ENCODE results near the gene BEND3. TPM values are rescaled to one million over a fixed set of nuclear protein-coding genes. Genes with fewer than 3 reads are reported as not detected.

Gene BEND3
- total RNA-seq, 1 donor from 2014 or later = 24.1 TPM

DNA sequence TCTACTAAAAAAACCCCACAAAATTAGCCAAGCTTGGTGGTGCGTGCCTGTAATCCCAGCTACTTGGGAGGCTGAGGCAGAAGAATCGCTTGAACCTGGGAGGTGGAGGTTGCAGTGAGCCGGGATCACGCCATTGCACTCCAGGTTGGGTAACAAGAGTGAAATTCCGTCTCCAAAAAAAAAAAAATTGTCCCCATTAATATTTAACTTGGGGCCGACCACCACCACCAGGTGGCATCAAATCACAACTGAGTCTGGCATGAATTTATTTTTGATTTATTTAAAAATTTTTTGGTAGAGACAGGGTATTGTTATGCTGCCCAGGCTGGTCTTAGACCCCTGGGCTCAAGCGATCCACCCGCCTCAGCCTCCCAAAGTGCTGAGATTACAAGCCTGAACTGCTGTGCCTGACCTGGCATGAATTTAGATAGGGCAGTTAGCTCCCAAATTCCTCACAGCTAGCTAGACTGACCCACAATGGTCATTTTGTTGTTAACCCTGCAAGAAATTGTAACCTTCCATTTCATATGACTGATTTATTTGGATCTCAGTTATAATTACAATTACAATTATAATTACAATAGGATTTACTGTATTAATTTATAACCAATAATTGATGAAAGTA, 17.1 kb upstream of the BEND3 start:
- peak; percentile 51 for DNase-seq (ENCODE audit: low read depth, low spot score)
- Mint-ChIP-seq H3K4me3 (no peak overlapping the region), H3K27ac (ENCODE audit: unreplicated experiment) (no peak overlapping the region), H3K9me3 (no peaks in the 10 kb centered on the region), H3K4me1 (peaks cover 14% of the 10 kb centered on the region), H3K27me3 (ENCODE audit: low read depth) (no peaks in the 10 kb centered on the region), H3K36me3 (ENCODE audit: low read depth) (no peaks in the 10 kb centered on the region)
- TF ChIP-seq, protein P1, sequence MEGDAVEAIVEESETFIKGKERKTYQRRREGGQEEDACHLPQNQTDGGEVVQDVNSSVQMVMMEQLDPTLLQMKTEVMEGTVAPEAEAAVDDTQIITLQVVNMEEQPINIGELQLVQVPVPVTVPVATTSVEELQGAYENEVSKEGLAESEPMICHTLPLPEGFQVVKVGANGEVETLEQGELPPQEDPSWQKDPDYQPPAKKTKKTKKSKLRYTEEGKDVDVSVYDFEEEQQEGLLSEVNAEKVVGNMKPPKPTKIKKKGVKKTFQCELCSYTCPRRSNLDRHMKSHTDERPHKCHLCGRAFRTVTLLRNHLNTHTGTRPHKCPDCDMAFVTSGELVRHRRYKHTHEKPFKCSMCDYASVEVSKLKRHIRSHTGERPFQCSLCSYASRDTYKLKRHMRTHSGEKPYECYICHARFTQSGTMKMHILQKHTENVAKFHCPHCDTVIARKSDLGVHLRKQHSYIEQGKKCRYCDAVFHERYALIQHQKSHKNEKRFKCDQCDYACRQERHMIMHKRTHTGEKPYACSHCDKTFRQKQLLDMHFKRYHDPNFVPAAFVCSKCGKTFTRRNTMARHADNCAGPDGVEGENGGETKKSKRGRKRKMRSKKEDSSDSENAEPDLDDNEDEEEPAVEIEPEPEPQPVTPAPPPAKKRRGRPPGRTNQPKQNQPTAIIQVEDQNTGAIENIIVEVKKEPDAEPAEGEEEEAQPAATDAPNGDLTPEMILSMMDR (conservative IDR thresholded peaks at IDR 0.05) = peak; percentile 75

DNA sequence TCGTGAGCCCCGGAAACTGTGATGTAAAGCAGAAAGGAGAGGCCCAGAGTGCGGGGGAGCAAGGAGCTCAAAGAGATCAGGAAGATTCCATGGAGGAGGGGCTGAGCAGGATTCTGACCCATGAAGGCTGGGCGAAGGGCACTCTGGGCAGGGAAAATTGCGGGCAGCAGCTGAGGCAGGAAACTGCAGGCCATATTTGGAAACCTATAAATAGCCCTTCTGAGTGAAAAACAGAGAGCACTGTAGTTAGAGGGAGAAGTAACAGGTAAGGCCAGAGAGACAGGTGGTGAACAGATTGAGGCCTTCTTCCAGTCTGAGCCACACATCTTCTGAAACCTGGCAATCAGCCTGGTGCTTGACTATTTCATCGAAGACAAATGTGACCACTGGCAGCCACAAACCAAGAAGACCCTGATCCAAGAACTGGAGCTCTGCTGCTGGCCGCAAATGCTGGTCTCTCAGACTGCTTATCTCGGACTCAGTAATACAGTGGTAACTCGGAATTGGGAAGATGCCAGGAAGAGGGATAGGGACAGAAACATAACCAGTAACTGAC, 14.1 kb upstream of the BEND3 start:
- Mint-ChIP-seq H3K27me3 (ENCODE audit: low read depth) (no peaks in the 10 kb centered on the region), H3K4me1 (peaks cover 20% of the 10 kb centered on the region), H3K9me3 (peaks cover 2% of the 10 kb centered on the region), H3K27ac (ENCODE audit: unreplicated experiment) (no peak overlapping the region), H3K4me3 (no peak overlapping the region), H3K36me3 (ENCODE audit: low read depth) (no peaks in the 10 kb centered on the region)
- DNase-seq (ENCODE audit: low read depth, low spot score) = no peak
- TF ChIP-seq, protein P1 (conservative IDR thresholded peaks at IDR 0.05) = no peak

DNA sequence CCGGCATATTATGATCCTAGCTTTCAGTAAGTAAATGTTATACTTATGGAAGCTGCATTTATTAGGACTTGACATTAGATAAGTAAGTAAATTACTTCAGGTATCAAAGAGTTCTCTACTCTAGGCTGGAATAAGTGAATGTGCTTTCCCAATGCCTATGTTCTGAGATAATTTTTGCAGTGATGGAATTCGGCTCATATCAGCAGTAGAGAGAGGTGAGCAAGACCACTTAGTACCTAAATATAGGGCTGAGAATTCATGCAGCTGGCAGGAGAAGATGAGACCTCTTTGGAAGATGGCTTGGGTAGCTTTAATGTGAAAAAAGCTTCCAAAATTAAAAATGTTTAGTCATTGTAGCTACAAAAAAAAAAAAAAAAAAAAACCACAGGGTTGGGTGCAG, 13.3 kb upstream of the BEND3 start:
- Mint-ChIP-seq H3K4me1 (peaks cover 20% of the 10 kb centered on the region), H3K27ac (ENCODE audit: unreplicated experiment) (no peak overlapping the region), H3K4me3 (no peak overlapping the region), H3K9me3 (peaks cover 2% of the 10 kb centered on the region), H3K36me3 (ENCODE audit: low read depth) (no peaks in the 10 kb centered on the region), H3K27me3 (ENCODE audit: low read depth) (no peaks in the 10 kb centered on the region)
- DNase-seq (ENCODE audit: low read depth, low spot score) = no peak
- TF ChIP-seq, protein P1 (conservative IDR thresholded peaks at IDR 0.05) = no peak

DNA sequence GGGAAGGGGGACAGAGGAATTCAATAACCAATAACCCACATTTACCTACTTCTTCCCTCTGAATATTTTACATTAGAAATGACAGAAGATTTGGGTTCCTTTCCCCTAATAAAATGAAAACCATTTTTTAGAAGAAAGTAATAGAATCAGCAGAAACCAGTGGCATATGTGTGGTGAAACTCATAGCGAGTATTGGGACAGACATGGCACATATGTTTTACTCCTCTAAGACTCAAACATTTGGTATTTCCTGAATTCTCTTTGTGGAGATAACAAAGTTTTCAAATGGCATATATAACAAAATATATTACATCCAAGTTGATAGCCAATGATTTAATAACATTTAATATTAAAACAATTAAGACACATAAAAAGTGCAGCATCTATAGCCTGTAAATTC, 12.9 kb upstream of the BEND3 start:
- H3K4me1 Mint-ChIP-seq = peaks cover 20% of the 10 kb centered on the region

DNA sequence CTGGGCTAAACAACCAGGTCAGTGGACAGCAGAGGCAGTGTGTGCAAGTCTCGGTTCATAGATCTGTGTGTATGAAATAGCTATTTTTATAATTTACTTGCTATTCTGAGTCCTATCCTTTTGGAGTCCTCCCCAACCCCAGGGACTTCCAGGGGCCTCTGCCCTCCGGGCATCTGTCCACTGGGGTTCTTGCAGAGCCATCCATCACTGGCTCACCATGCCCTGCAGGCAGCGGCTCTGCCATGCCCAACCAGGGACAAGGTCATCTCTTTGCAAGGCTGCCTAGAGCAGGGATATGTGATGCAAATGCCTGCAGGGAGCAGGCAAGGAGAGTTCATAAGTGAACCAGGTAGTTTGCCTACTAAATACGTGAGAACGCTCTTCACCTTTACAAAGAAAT, 10.5 kb upstream of the BEND3 start:
- Mint-ChIP-seq H3K4me1 (peaks cover 20% of the 10 kb centered on the region), H3K27me3 (ENCODE audit: low read depth) (no peaks in the 10 kb centered on the region), H3K9me3 (peaks cover 2% of the 10 kb centered on the region), H3K27ac (ENCODE audit: unreplicated experiment) (no peak overlapping the region), H3K4me3 (no peak overlapping the region), H3K36me3 (ENCODE audit: low read depth) (no peaks in the 10 kb centered on the region)
- DNase-seq (ENCODE audit: low read depth, low spot score) = no peak
- TF ChIP-seq, protein P1 (conservative IDR thresholded peaks at IDR 0.05) = no peak

More for the DNA sequence above, 12.9 kb upstream of the BEND3 start:
- H3K9me3 Mint-ChIP-seq = peaks cover 2% of the 10 kb centered on the region
- no peaks in the 10 kb centered on the region for H3K27me3 Mint-ChIP-seq (ENCODE audit: low read depth)
- no peaks in the 10 kb centered on the region for H3K36me3 Mint-ChIP-seq (ENCODE audit: low read depth)
- H3K4me3 Mint-ChIP-seq = no peak overlapping the region
- H3K27ac Mint-ChIP-seq (ENCODE audit: unreplicated experiment) = no peak overlapping the region
- no peak for DNase-seq (ENCODE audit: low read depth, low spot score)
- TF ChIP-seq, protein P1 (conservative IDR thresholded peaks at IDR 0.05) = no peak
